D721Med (cell line): ENCODE results near the gene STX1B.

Experiments used
- DNase-seq: peaks from one replicate; pipeline ENCODE4 v3.0.0; 2011; ENCODE audit warnings: low spot score; ENCODE audit not compliant: insufficient read length
- FAIRE-seq: peaks from 2 replicates; lab custom pipeline; 2011; peaks lifted over from hg19 to GRCh38; lab: Jason Lieb, UNC
- CTCF ChIP-seq: IDR thresholded peaks from 2 replicates; pipeline ENCODE4 v1.5.1; 2012; ENCODE audit warnings: mild to moderate bottlenecking, control low read depth; ENCODE audit not compliant: insufficient read depth; ENCODE audit errors: missing control alignments

The STX1B gene

GRCh38 chr16:30950516-30951065, 59.8 kb downstream of the STX1B start:
- FAIRE-seq (no peak), DNase-seq (no peak)
- TF ChIP-seq CTCF = no peak

- FAIRE-seq (no peak), DNase-seq (no peak)
These were observed 60.6 kb downstream of the STX1B start for GRCh38 chr16:30949650-30950515.

GRCh38 chr16:30948667-30949649, 61.5 kb downstream of the STX1B start, which contains the start of gene ORAI3:
Gene ORAI3 (plus strand): TSS chr16:30949068. CDS start chr16:30949290, 222 bp downstream.
- FAIRE-seq = no peak
- DNase-seq = no peak
- no peak for TF ChIP-seq CTCF

More at GRCh38 chr16:30949650-30950515, 60.6 kb downstream of the STX1B start:
- no peak for TF ChIP-seq CTCF

GRCh38 chr16:30947859-30948666, 62.4 kb downstream of the STX1B start:
- no peak for FAIRE-seq
- DNase-seq = no peak
- no peak for TF ChIP-seq CTCF

DNA sequence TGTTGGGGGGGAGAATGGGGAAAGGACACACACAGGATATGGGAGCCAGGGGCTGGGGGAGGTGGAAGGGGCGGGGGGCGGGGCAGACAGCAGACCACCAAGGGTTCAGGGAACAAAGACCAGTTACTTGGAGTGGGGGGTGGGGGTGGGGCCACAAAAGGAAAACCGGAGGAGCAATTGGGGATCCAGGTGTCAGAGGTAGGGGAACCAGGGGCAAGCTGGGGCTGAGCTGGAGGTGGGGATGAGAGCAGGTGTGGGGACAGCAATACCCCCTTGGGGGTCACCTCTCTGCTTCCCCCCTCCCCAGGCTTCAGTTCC, 62.9 kb downstream of the STX1B start:
- DNase-seq = no peak
- FAIRE-seq = no peak

More for the DNA sequence above, 62.9 kb downstream of the STX1B start:
- no peak for TF ChIP-seq CTCF
